Activated T-helper 9 cell treated with anti-CD3 and anti-CD28 coated beads, Interleukin-2, amount 50 U/mL, for 16 hours (primary cell): ENCODE results near the gene TBC1D3B.
"Not testable (repeated sequence)": the region's sequence is repeated elsewhere in the genome, so short reads cannot be mapped to it uniquely, and the experiment has no call there.

Experiments used
- DNase-seq: peaks from one replicate; pipeline ENCODE4 v3.0.0-alpha.2; 2020; ENCODE audit warnings: low read depth

TBC1D3B gene

GRCh38 chr17:36181446-36182175 lies 5.2 kb upstream of the TBC1D3B start:
- DNase-seq = not testable (repeated sequence)

- not testable (repeated sequence) for DNase-seq
Measured at GRCh38 chr17:36168836-36169235, 7.6 kb downstream of the TBC1D3B start.

GRCh38 chr17:36153895-36154610 lies 22.4 kb downstream of the TBC1D3B start:
- DNase-seq = no peak

GRCh38 chr17:36152639-36153120 lies 23.8 kb downstream of the TBC1D3B start:
- no peak for DNase-seq

- DNase-seq = no peak
Measured at GRCh38 chr17:36151891-36152638, 24.4 kb downstream of the TBC1D3B start.

- no peak for DNase-seq
Measured at GRCh38 chr17:36149296-36149820, 27.1 kb downstream of the TBC1D3B start.

- DNase-seq = peak; percentile 39
Measured at GRCh38 chr17:36148559-36149295, 27.7 kb downstream of the TBC1D3B start.

GRCh38 chr17:36147601-36148000 lies 28.8 kb downstream of the TBC1D3B start:
- no peak for DNase-seq

- DNase-seq = no peak
Measured at GRCh38 chr17:36144981-36145729, 31.3 kb downstream of the TBC1D3B start.

- no peak for DNase-seq
Measured at GRCh38 chr17:36144014-36144413, 32.4 kb downstream of the TBC1D3B start.

GRCh38 chr17:36142806-36143205 lies 33.6 kb downstream of the TBC1D3B start:
- DNase-seq = no peak

- DNase-seq = no peak
Measured at GRCh38 chr17:36142235-36142634, 34.2 kb downstream of the TBC1D3B start.

GRCh38 chr17:36136439-36136838 lies 40.0 kb downstream of the TBC1D3B start:
- no peak for DNase-seq

GRCh38 chr17:36136036-36136435 lies 40.4 kb downstream of the TBC1D3B start:
- no peak for DNase-seq

- no peak for DNase-seq
Measured at GRCh38 chr17:36135465-36135864, 41.0 kb downstream of the TBC1D3B start.

- no peak for DNase-seq
Measured at GRCh38 chr17:36133602-36134236, 42.7 kb downstream of the TBC1D3B start.

- no peak for DNase-seq
Measured at GRCh38 chr17:36132421-36132831, 44.0 kb downstream of the TBC1D3B start.

- DNase-seq = no peak
Measured at GRCh38 chr17:36131931-36132330, 44.5 kb downstream of the TBC1D3B start.

GRCh38 chr17:36131421-36131820 lies 45.0 kb downstream of the TBC1D3B start:
- DNase-seq = no peak

GRCh38 chr17:36130346-36130745 lies 46.1 kb downstream of the TBC1D3B start:
- no peak for DNase-seq
